Measurements from ENCODE around the gene ZNF215.

- TF ChIP-seq CTCF (IDR thresholded peaks at IDR 0.05; ENCODE audit: extremely low read depth in 1 of 2, insufficient read depth in 1 of 2, low read depth in 1 of 2, low read length in 2 of 2) (no peak), POLR2A (IDR thresholded peaks at IDR 0.05; ENCODE audit: low read depth, low read length) (no peak), POLR2AphosphoS5 (IDR thresholded peaks at IDR 0.05; ENCODE audit: insufficient read depth, low read depth, low read length) (no peak), EZH2 (IDR thresholded peaks at IDR 0.05; ENCODE audit: borderline replicate concordance, low read depth, low read length, severe bottlenecking) (no peak), GATA2 (IDR thresholded peaks at IDR 0.05; ENCODE audit: insufficient read depth, insufficient read length, low read depth, low read length) (no peak), MYC (IDR thresholded peaks at IDR 0.05; ENCODE audit: low read depth, low read length) (no peak), MAX (IDR thresholded peaks at IDR 0.05; ENCODE audit: insufficient read depth, insufficient read length) (no peak), JUN (IDR thresholded peaks at IDR 0.05; ENCODE audit: borderline replicate concordance, insufficient read depth, insufficient read length, low read depth) (no peak), FOS (IDR thresholded peaks at IDR 0.05; ENCODE audit: borderline replicate concordance, insufficient read depth, low read length) (no peak)
Measured at GRCh38 chr11:6925007-6925577, 1.1 kb upstream of the ZNF215 start.
